Measurements from ENCODE around the gene NMRK2.

NMRK2 gene

GRCh38 chr19:3984908-3985642, 52.2 kb downstream of the NMRK2 start, which contains the start of gene EEF2:
Gene EEF2 (minus strand): TSS chr19:3985463. CDS start chr19:3985380, 83 bp downstream.
- Histone ChIP-seq H3K27ac (peak within 1 kb of the TSS; percentile 93 to 98), H3K4me3 (peak within 1 kb of the TSS; percentile 96)
- no peak for TF ChIP-seq CTCF (IDR thresholded peaks at IDR 0.05)
- DNase-seq (ENCODE audit: low spot score) = peak; percentile 92

- Histone ChIP-seq H3K4me3 (peak overlapping the region; percentile 96), H3K27ac (peak overlapping the region; percentile 93 to 98)
- DNase-seq (ENCODE audit: low spot score) = peak; percentile 72
- no peak for TF ChIP-seq CTCF (IDR thresholded peaks at IDR 0.05)
These were observed 52.9 kb downstream of the NMRK2 start for GRCh38 chr19:3985643-3986259.

GRCh38 chr19:3986260-3987041, 53.6 kb downstream of the NMRK2 start:
- no peak for DNase-seq (ENCODE audit: low spot score)
- peak; percentile 55 for TF ChIP-seq CTCF (IDR thresholded peaks at IDR 0.05)
- H3K4me3 ChIP-seq = peak overlapping the region; percentile 96
- H3K27ac ChIP-seq = peak overlapping the region; percentile 93 to 98

GRCh38 chr19:3987619-3988371, 54.9 kb downstream of the NMRK2 start:
- peak; percentile 71 for TF ChIP-seq CTCF (IDR thresholded peaks at IDR 0.05)
- peak overlapping the region; percentile 49 for H3K4me3 ChIP-seq
- DNase-seq (ENCODE audit: low spot score) = no peak
- no peak overlapping the region for H3K27ac ChIP-seq

GRCh38 chr19:3990815-3991117, 57.9 kb downstream of the NMRK2 start:
- no peak for DNase-seq (ENCODE audit: low spot score)
- no peak overlapping the region for H3K27ac ChIP-seq
- TF ChIP-seq CTCF (IDR thresholded peaks at IDR 0.05) = no peak
- H3K4me3 ChIP-seq = no peak overlapping the region
